Measurements from ENCODE around the gene ETF1. TPM values are rescaled to one million over a fixed set of nuclear protein-coding genes. Genes with fewer than 3 reads are reported as not detected.

ETF1 gene
- total RNA-seq, 1 donor, result 113 TPM

GRCh38 chr5:138527170-138527569 lies 15.9 kb downstream of the ETF1 start:
- H2AFZ ChIP-seq (ENCODE audit: low read length), result no peak overlapping the region
- H4K20me1 ChIP-seq (ENCODE audit: insufficient read depth, low read length), result peaks cover 76% of the 10 kb centered on the region
- H3K36me3 ChIP-seq (ENCODE audit: insufficient read depth, low read length), result peaks cover 26% of the 10 kb centered on the region
- H3K79me2 ChIP-seq (ENCODE audit: insufficient read depth, low read length), result peaks cover 97% of the 10 kb centered on the region
- peak; percentile 27 for TF ChIP-seq CTCF (IDR thresholded peaks at IDR 0.05; ENCODE audit: extremely low read depth, low read depth, low read length)
- H3K27me3 ChIP-seq (ENCODE audit: insufficient read depth, low read length), result no peaks in the 10 kb centered on the region
- DNase-seq (ENCODE audit: insufficient read length, low spot score, missing footprints), result no peak
- H3K4me3 ChIP-seq (ENCODE audit: insufficient read depth, low read length), result no peak overlapping the region
- H3K4me1 ChIP-seq (ENCODE audit: insufficient read depth, low read length), result no peaks in the 10 kb centered on the region
- no peak overlapping the region for H3K4me2 ChIP-seq (ENCODE audit: insufficient read depth, low read length)
- no peaks in the 10 kb centered on the region for H3K9me3 ChIP-seq (ENCODE audit: low read depth, low read length)
- H3K27ac ChIP-seq (ENCODE audit: low read depth, low read length), result no peak overlapping the region

DNA sequence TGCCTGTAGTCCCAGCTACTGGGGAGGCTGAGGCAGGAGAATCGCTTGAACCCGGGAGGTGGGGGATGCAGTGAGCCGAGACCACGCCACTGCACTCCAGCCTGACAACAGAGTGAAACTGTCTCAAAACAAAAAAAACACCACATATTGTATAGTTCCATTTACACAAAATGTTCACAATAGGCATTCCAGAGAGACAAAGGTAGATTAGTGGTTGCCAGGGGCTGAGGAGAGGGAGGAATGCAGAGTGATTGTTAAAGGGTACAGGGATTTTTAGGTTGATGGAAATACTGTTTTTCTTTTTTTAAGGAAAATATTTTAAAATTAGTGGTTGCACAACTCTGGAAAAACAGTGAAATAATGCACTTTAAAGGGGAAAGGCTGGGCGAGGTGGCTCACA lies 19.6 kb downstream of the ETF1 start:
- H4K20me1 ChIP-seq (ENCODE audit: insufficient read depth, low read length), result peaks cover 48% of the 10 kb centered on the region
- no peak overlapping the region for H2AFZ ChIP-seq (ENCODE audit: low read length)
- no peaks in the 10 kb centered on the region for H3K27me3 ChIP-seq (ENCODE audit: insufficient read depth, low read length)
- H3K4me2 ChIP-seq (ENCODE audit: insufficient read depth, low read length), result no peak overlapping the region
- no peaks in the 10 kb centered on the region for H3K9me3 ChIP-seq (ENCODE audit: low read depth, low read length)
- no peak overlapping the region for H3K4me3 ChIP-seq (ENCODE audit: insufficient read depth, low read length)
- peaks cover 10% of the 10 kb centered on the region for H3K4me1 ChIP-seq (ENCODE audit: insufficient read depth, low read length)
- peaks cover 28% of the 10 kb centered on the region for H3K36me3 ChIP-seq (ENCODE audit: insufficient read depth, low read length)
- TF ChIP-seq CTCF (IDR thresholded peaks at IDR 0.05; ENCODE audit: extremely low read depth, low read depth, low read length), result no peak
- H3K79me2 ChIP-seq (ENCODE audit: insufficient read depth, low read length), result peaks cover 94% of the 10 kb centered on the region
- no peak overlapping the region for H3K27ac ChIP-seq (ENCODE audit: low read depth, low read length)
- DNase-seq (ENCODE audit: insufficient read length, low spot score, missing footprints), result no peak

DNA sequence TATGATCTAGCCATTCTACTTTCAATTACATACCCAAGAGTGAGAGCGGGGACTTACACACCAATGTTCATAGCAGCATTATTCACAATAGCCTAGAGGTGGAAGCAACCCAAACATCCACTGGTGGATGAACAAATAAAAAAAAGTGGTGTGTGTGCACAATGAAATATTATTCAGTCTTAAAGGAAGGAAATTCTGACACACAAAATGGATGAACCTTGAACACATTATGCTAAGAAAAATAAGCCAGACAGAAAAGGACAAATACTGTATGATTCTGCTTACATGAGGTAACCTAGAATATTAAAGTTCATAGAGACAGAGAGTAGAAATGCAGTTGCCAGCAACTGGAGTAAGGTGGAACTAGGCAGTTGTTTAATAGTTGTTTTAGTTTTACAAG lies 22.1 kb downstream of the ETF1 start:
- no peak for TF ChIP-seq CTCF (IDR thresholded peaks at IDR 0.05; ENCODE audit: extremely low read depth, low read depth, low read length)
- Histone ChIP-seq H4K20me1 (ENCODE audit: insufficient read depth, low read length) (peaks cover 40% of the 10 kb centered on the region), H3K79me2 (ENCODE audit: insufficient read depth, low read length) (peaks cover 93% of the 10 kb centered on the region), H3K4me2 (ENCODE audit: insufficient read depth, low read length) (no peak overlapping the region), H3K9me3 (ENCODE audit: low read depth, low read length) (no peaks in the 10 kb centered on the region), H2AFZ (ENCODE audit: low read length) (no peak overlapping the region), H3K4me1 (ENCODE audit: insufficient read depth, low read length) (peaks cover 10% of the 10 kb centered on the region), H3K27me3 (ENCODE audit: insufficient read depth, low read length) (no peaks in the 10 kb centered on the region), H3K4me3 (ENCODE audit: insufficient read depth, low read length) (no peak overlapping the region), H3K36me3 (ENCODE audit: insufficient read depth, low read length) (peaks cover 40% of the 10 kb centered on the region), H3K27ac (ENCODE audit: low read depth, low read length) (no peak overlapping the region)
- DNase-seq (ENCODE audit: insufficient read length, low spot score, missing footprints), result no peak

GRCh38 chr5:138517437-138517836 lies 25.6 kb downstream of the ETF1 start:
- Histone ChIP-seq H3K79me2 (ENCODE audit: insufficient read depth, low read length) (peaks cover 84% of the 10 kb centered on the region), H3K4me3 (ENCODE audit: insufficient read depth, low read length) (no peak overlapping the region), H3K9me3 (ENCODE audit: low read depth, low read length) (no peaks in the 10 kb centered on the region), H3K36me3 (ENCODE audit: insufficient read depth, low read length) (peaks cover 67% of the 10 kb centered on the region), H2AFZ (ENCODE audit: low read length) (no peak overlapping the region), H3K27me3 (ENCODE audit: insufficient read depth, low read length) (no peaks in the 10 kb centered on the region), H3K27ac (ENCODE audit: low read depth, low read length) (no peak overlapping the region), H3K4me2 (ENCODE audit: insufficient read depth, low read length) (no peak overlapping the region), H3K4me1 (ENCODE audit: insufficient read depth, low read length) (peaks cover 10% of the 10 kb centered on the region), H4K20me1 (ENCODE audit: insufficient read depth, low read length) (peaks cover 22% of the 10 kb centered on the region)
- TF ChIP-seq CTCF (IDR thresholded peaks at IDR 0.05; ENCODE audit: extremely low read depth, low read depth, low read length), result no peak
- no peak for DNase-seq (ENCODE audit: insufficient read length, low spot score, missing footprints)
